ENCODE measurements around the gene ANXA6.

Gene ANXA6

DNA sequence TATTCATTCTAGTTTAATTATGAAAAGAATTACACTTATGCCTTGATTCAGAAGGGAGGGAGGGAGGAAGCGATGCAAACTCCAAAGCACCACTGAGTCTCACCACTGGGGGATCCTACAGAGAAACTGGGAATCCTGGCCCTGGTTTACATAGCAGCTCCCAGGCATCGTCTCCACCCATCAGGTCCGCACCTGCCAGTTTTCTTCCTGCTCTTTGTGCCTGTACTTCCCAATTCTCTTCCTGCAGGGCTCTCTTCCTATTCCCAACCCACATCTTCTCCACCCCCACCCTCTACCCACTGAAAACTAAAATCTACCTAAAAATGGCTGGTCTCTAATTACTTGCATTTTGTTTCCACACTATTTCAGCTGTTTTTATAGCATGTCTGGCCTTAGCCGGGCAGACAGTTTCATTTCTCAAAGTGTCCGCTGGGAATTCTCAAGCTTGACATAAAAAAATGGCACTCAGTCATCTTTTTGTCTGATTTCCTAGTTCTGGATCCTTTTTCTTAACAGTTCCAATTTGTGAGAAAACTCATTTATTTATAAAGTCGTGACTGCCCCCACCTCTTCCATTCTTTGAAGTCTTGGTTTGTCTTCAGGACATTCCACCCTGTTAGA is 75.2 kb downstream of the ANXA6 start:
- no peak for DNase-seq (ENCODE audit: low read depth)
- TF ChIP-seq, protein P1, sequence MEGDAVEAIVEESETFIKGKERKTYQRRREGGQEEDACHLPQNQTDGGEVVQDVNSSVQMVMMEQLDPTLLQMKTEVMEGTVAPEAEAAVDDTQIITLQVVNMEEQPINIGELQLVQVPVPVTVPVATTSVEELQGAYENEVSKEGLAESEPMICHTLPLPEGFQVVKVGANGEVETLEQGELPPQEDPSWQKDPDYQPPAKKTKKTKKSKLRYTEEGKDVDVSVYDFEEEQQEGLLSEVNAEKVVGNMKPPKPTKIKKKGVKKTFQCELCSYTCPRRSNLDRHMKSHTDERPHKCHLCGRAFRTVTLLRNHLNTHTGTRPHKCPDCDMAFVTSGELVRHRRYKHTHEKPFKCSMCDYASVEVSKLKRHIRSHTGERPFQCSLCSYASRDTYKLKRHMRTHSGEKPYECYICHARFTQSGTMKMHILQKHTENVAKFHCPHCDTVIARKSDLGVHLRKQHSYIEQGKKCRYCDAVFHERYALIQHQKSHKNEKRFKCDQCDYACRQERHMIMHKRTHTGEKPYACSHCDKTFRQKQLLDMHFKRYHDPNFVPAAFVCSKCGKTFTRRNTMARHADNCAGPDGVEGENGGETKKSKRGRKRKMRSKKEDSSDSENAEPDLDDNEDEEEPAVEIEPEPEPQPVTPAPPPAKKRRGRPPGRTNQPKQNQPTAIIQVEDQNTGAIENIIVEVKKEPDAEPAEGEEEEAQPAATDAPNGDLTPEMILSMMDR (IDR thresholded peaks at IDR 0.05; ENCODE audit: control insufficient read depth, insufficient read depth, low read depth, low read length, missing control alignments) = peak; percentile 14
- no peak overlapping the region for H3K4me3 ChIP-seq (ENCODE audit: control insufficient read depth, low read depth, low read length)

DNA sequence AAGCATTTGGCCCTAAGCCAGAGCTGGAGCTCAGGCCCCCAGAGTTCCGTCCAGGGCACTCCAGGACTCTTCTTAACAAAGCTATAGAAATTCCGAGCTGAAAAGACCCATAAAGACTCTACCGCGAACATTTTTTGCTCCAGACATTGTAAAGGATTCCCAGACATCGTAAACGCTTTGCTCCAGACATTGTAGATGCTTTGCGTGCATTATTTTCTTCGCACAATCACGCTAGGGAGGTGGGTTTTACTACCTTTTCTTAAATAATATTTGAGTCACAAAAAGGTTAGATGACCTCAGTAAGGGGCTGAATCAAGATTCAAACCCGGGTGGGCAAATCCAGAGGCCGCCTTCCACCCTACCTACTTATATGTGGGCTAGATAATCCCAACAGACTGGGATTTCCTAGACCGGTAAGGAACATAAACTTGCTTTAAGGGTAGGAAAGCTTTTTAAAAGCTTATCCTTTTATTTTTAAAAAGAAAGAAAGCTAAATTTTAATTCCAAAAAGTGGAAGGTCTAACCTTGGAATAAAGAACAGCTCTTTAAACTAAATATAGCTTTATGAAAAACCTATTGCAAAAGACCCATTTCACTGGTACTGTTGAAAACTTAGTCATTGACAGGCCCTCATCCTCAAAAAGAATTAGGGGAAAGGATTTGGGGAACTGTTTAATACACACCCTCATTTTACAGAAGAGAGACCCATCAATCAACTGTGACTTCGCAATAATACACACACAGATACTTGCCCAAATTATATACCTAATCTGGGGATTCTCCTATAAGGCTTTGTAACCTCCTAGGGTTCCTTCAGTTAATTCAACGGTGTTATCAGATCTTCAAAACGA is 75.9 kb downstream of the ANXA6 start:
- TF ChIP-seq, protein P1 (IDR thresholded peaks at IDR 0.05; ENCODE audit: control insufficient read depth, insufficient read depth, low read depth, low read length, missing control alignments) = no peak
- peak overlapping the region; percentile 61 for H3K4me3 ChIP-seq (ENCODE audit: control insufficient read depth, low read depth, low read length)
- DNase-seq (ENCODE audit: low read depth) = no peak

- TF ChIP-seq, protein P1 (IDR thresholded peaks at IDR 0.05; ENCODE audit: control insufficient read depth, insufficient read depth, low read depth, low read length, missing control alignments) = no peak
- H3K4me3 ChIP-seq (ENCODE audit: control insufficient read depth, low read depth, low read length) = peak within 1 kb of the TSS; percentile 61
- DNase-seq (ENCODE audit: low read depth) = peak; percentile 64
Measured at GRCh38 chr5:151080613-151081430, 76.8 kb downstream of the ANXA6 start, which contains the start of gene TNIP1. TSS of gene TNIP1 (minus strand) at chr5:151081034. CDS start at chr5:151065095, 15,939 bp downstream.

DNA sequence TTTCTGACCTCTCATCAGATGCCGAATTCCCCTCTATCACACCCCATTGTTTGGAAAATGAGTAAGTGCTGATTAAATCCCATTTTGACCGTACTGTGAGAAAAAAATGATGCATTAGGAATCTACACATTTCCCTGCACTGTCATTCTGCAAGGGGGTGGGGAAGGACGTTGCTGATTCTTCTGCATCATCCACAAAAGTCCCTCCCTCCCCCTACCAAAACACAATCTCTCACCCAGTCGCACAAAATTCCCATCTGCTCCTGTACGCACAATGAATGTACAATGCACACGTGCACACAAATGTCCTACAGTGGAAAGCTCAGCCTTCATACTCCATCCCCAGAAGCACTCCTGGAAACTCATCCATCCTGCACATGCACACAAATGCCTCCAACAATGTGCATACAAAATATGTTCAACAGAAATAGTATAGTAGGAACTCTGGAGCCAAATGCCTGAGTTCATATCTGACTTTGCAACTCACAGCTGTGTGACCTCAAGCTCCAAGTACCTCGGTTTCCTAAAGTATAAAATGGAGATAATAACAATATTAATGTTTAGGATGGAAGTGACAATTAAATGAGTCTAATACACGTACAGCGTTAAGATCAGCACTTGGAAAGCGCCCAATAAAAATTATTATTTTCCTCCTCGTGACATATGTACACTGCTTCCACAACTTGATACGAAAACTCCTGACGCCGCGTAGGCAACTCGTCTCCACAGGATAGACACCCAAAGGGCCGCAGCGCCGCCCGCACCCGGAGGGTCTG is 77.6 kb downstream of the ANXA6 start:
- H3K4me3 ChIP-seq (ENCODE audit: control insufficient read depth, low read depth, low read length) = peak overlapping the region; percentile 61
- DNase-seq (ENCODE audit: low read depth) = no peak
- TF ChIP-seq, protein P1 (IDR thresholded peaks at IDR 0.05; ENCODE audit: control insufficient read depth, insufficient read depth, low read depth, low read length, missing control alignments) = no peak

- no peak overlapping the region for H3K4me3 ChIP-seq (ENCODE audit: control insufficient read depth, low read depth, low read length)
- DNase-seq (ENCODE audit: low read depth) = no peak
- TF ChIP-seq, protein P1 (IDR thresholded peaks at IDR 0.05; ENCODE audit: control insufficient read depth, insufficient read depth, low read depth, low read length, missing control alignments) = no peak
Measured at GRCh38 chr5:151078490-151079262, 78.9 kb downstream of the ANXA6 start.
